ENCODE data around the gene ACRBP.

The ACRBP gene

GRCh38 chr12:6652391-6652790 is 5.2 kb upstream of the ACRBP start:
- TF ChIP-seq, protein P1, sequence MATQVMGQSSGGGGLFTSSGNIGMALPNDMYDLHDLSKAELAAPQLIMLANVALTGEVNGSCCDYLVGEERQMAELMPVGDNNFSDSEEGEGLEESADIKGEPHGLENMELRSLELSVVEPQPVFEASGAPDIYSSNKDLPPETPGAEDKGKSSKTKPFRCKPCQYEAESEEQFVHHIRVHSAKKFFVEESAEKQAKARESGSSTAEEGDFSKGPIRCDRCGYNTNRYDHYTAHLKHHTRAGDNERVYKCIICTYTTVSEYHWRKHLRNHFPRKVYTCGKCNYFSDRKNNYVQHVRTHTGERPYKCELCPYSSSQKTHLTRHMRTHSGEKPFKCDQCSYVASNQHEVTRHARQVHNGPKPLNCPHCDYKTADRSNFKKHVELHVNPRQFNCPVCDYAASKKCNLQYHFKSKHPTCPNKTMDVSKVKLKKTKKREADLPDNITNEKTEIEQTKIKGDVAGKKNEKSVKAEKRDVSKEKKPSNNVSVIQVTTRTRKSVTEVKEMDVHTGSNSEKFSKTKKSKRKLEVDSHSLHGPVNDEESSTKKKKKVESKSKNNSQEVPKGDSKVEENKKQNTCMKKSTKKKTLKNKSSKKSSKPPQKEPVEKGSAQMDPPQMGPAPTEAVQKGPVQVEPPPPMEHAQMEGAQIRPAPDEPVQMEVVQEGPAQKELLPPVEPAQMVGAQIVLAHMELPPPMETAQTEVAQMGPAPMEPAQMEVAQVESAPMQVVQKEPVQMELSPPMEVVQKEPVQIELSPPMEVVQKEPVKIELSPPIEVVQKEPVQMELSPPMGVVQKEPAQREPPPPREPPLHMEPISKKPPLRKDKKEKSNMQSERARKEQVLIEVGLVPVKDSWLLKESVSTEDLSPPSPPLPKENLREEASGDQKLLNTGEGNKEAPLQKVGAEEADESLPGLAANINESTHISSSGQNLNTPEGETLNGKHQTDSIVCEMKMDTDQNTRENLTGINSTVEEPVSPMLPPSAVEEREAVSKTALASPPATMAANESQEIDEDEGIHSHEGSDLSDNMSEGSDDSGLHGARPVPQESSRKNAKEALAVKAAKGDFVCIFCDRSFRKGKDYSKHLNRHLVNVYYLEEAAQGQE (IDR thresholded peaks at IDR 0.05; ENCODE audit: insufficient read depth in 1 of 2, low read depth in 2 of 2, low read length in 2 of 2), result no peak
- TF ChIP-seq TAF1 (IDR thresholded peaks at IDR 0.05; ENCODE audit: borderline replicate concordance, insufficient read depth, low read length) (no peak), SIN3A (IDR thresholded peaks at IDR 0.05; ENCODE audit: borderline replicate concordance, insufficient read depth, low read length) (no peak), POLR2AphosphoS5 (IDR thresholded peaks at IDR 0.05; ENCODE audit: low read depth, low read length) (no peak), FOXP2 (optimal IDR thresholded peaks at IDR 0.05; ENCODE audit: borderline replicate concordance, extremely low read depth, extremely low read length, insufficient read depth) (no peak)

GRCh38 chr12:6650832-6651231 is 3.6 kb upstream of the ACRBP start:
- TF ChIP-seq TAF1 (IDR thresholded peaks at IDR 0.05; ENCODE audit: borderline replicate concordance, insufficient read depth, low read length) (no peak), POLR2AphosphoS5 (IDR thresholded peaks at IDR 0.05; ENCODE audit: low read depth, low read length) (no peak), SIN3A (IDR thresholded peaks at IDR 0.05; ENCODE audit: borderline replicate concordance, insufficient read depth, low read length) (no peak), FOXP2 (optimal IDR thresholded peaks at IDR 0.05; ENCODE audit: borderline replicate concordance, extremely low read depth, extremely low read length, insufficient read depth) (no peak)
- TF ChIP-seq, protein P1 (IDR thresholded peaks at IDR 0.05; ENCODE audit: insufficient read depth in 1 of 2, low read depth in 2 of 2, low read length in 2 of 2), result no peak

GRCh38 chr12:6646276-6647082 is 753 bp downstream of the ACRBP start:
- TF ChIP-seq TAF1 (IDR thresholded peaks at IDR 0.05; ENCODE audit: borderline replicate concordance, insufficient read depth, low read length) (no peak), POLR2AphosphoS5 (IDR thresholded peaks at IDR 0.05; ENCODE audit: low read depth, low read length) (no peak), FOXP2 (optimal IDR thresholded peaks at IDR 0.05; ENCODE audit: borderline replicate concordance, extremely low read depth, extremely low read length, insufficient read depth) (no peak), SIN3A (IDR thresholded peaks at IDR 0.05; ENCODE audit: borderline replicate concordance, insufficient read depth, low read length) (no peak)
- TF ChIP-seq, protein P1 (IDR thresholded peaks at IDR 0.05; ENCODE audit: insufficient read depth in 1 of 2, low read depth in 2 of 2, low read length in 2 of 2), result no peak

GRCh38 chr12:6644903-6645302 is 2.3 kb downstream of the ACRBP start:
- TF ChIP-seq TAF1 (IDR thresholded peaks at IDR 0.05; ENCODE audit: borderline replicate concordance, insufficient read depth, low read length) (no peak), SIN3A (IDR thresholded peaks at IDR 0.05; ENCODE audit: borderline replicate concordance, insufficient read depth, low read length) (no peak), FOXP2 (optimal IDR thresholded peaks at IDR 0.05; ENCODE audit: borderline replicate concordance, extremely low read depth, extremely low read length, insufficient read depth) (no peak), POLR2AphosphoS5 (IDR thresholded peaks at IDR 0.05; ENCODE audit: low read depth, low read length) (no peak)
- TF ChIP-seq, protein P1 (IDR thresholded peaks at IDR 0.05; ENCODE audit: insufficient read depth in 1 of 2, low read depth in 2 of 2, low read length in 2 of 2), result no peak

All from PFSK-1 (cell line).